H1 (cell line): Measurements from ENCODE around the gene NFIA.

Experiments
- CTCF ChIP-seq, 3 experiments: IDR thresholded peaks; 1 replicate in 2 of 3; 2 replicates in 1 of 3; pipeline versions ENCODE4 v1.5.1 to v1.6.1; 2011; ENCODE audit warnings: low read length in 3 of 3, mild to moderate bottlenecking in 3 of 3, inconsistent platforms in 2 of 3, low read depth in 1 of 3, moderate library complexity in 1 of 3; ENCODE audit not compliant: insufficient read depth in 1 of 3; ENCODE audit errors: control extremely low read depth in 1 of 3
- HDAC2 ChIP-seq, 2 experiments: fragments of 300-600 bp in 1 of 2; sonication (generic) in 1 of 2; IDR thresholded peaks; 2 replicates each; pipeline ENCODE4 v1.6.1; 2011 to 2012; ENCODE audit warnings: low read depth in 2 of 2, low read length in 2 of 2, mild to moderate bottlenecking in 2 of 2, moderate library complexity in 2 of 2, borderline replicate concordance in 1 of 2, inconsistent platforms in 1 of 2
- JUN ChIP-seq: IDR thresholded peaks from 2 replicates; pipeline ENCODE4 v1.6.1; 2011; ENCODE audit warnings: low read depth, mild to moderate bottlenecking, improper control_type of control experiment, low read length
- RBBP5 ChIP-seq: IDR thresholded peaks from 2 replicates; pipeline ENCODE4 v1.7.1; 2012; ENCODE audit warnings: low read depth, mild to moderate bottlenecking, inconsistent platforms, low read length, moderate library complexity, borderline replicate concordance
- RNF2 ChIP-seq: fragments of 200-900, 300-1000 bp; sonication (generic); IDR thresholded peaks from 2 replicates; pipeline ENCODE4 v1.7.1; 2016; ENCODE audit warnings: borderline replicate concordance, low read depth, mild to moderate bottlenecking, antibody characterized with exemption, low read length; ENCODE audit not compliant: poor library complexity, severe bottlenecking; ENCODE audit errors: missing control alignments

DNA sequence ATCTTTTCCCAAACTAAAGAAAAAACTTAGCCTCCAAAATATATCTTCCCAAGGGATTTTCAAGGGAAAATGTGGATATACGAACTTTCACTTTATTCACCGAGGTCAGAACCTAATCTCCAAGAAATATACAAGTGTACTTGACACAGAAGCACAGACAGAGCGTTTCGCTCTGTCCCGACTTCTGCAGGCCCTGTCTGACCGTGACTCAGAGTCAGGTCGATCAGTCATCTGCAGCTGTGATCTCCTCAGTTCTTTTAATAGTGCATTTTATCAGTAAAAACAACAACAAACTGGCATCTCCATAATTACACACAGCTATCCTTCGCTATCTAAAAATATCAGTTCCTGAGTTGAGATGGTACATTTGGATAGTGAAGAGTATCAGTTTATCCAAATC, 416.0 kb downstream of the NFIA start:
- no peak for TF ChIP-seq RBBP5
- no peak for TF ChIP-seq CTCF (IDR thresholded peaks at IDR 0.05; ENCODE audit: control extremely low read depth in 1 of 3, insufficient read depth in 1 of 3, low read depth in 1 of 3, low read length in 3 of 3)
- no peak for TF ChIP-seq RNF2
- TF ChIP-seq JUN = no peak
- TF ChIP-seq HDAC2 (IDR thresholded peaks at IDR 0.05; ENCODE audit: borderline replicate concordance in 1 of 2, low read depth in 2 of 2, low read length in 2 of 2) = no peak
